Activated CD4-positive, CD25-positive, alpha-beta regulatory T cell treated with anti-CD3 and anti-CD28 coated beads, Interleukin-2, amount 50 U/mL, for 16 hours (primary cell): Measurements from ENCODE around the gene ZNF776.
"Not testable (repeated sequence)": the region's sequence is repeated elsewhere in the genome, so short reads cannot be mapped to it uniquely, and the experiment has no call there.

ENCODE experiments used
- DNase-seq: peaks from one replicate; pipeline ENCODE4 v3.0.0-alpha.2; 2020; ENCODE audit warnings: low read depth, low spot score

The ZNF776 gene

GRCh38 chr19:57778336-57778735 is 31.7 kb downstream of the ZNF776 start:
- DNase-seq, result no peak

DNA sequence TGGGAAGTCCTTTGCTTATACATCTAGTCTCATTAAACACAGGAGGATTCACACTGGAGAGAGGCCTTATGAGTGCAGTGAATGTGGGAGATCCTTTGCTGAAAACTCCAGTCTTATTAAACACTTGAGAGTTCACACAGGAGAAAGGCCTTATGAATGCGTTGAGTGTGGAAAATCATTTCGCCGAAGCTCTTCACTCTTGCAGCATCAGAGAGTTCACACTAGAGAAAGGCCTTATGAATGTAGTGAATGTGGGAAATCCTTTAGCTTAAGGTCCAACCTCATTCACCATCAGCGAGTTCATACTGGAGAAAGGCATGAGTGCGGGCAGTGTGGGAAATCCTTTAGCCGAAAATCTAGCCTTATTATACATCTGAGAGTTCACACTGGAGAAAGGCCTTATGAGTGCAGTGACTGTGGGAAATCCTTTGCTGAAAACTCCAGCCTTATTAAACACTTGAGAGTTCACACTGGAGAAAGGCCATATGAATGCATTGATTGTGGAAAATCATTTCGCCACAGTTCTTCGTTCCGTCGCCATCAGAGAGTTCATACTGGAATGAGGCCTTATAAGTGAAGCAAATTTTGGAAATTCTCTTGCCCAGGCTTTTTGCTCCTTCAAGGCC is 32.7 kb downstream of the ZNF776 start:
- no peak for DNase-seq

DNA sequence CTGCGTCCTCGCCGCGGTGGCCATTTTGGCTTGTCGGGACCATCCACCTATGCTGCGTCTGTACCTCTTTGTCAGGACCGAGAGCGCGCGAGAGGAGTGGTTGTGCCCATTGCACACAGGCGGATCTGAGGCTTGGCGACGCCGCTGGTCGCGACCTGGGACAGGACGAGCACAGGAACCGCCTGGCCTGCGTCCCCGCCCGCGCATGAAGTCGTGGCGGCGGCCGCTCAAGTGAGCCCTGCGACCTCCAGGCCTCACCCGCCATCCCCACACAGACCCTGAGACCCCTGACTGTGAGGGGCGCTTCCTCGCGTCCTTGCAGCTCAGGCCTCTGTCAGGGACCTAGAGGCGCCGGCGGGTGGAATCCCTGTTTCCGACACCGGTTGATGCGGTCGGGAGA is 39.7 kb downstream of the ZNF776 start:
- no peak for DNase-seq

- no peak for DNase-seq
Observed at GRCh38 chr19:57786906-57787305, 40.3 kb downstream of the ZNF776 start.

GRCh38 chr19:57788114-57788692 is 41.6 kb downstream of the ZNF776 start:
- no peak for DNase-seq

- DNase-seq, result no peak
Observed at GRCh38 chr19:57789288-57789687, 42.7 kb downstream of the ZNF776 start.

DNA sequence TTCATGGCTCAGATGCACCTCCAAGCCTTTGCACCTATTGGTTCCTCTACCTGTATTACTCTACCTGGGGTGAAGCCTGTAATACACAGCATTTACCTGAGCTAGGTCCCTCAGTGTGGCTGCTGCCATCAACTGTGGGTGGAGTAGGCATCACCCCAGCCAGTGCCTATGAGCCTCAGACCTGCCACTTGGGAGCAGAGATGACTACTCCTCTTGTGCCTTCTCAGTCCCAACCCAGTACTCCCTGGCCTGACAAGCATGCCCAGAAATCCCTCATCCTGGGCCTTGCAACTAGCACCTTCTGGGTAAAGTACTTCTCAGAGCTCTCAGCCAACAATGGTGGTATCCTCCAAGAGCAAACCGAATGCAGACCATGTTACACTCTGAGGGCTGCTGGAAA is 50.0 kb downstream of the ZNF776 start:
- not testable (repeated sequence) for DNase-seq

GRCh38 chr19:57800696-57801095 is 54.1 kb downstream of the ZNF776 start:
- DNase-seq, result no peak

GRCh38 chr19:57802269-57802668 is 55.7 kb downstream of the ZNF776 start:
- DNase-seq, result no peak

- no peak for DNase-seq
Observed at GRCh38 chr19:57803265-57803593, 56.6 kb downstream of the ZNF776 start.

GRCh38 chr19:57803594-57804325 is 57.1 kb downstream of the ZNF776 start:
- no peak for DNase-seq

- DNase-seq, result no peak
Observed at GRCh38 chr19:57807541-57807940, 60.9 kb downstream of the ZNF776 start.
